GM21423 (cell line): ENCODE data around the gene SPATA20.

ENCODE experiments used
- ATAC-seq: cut with Tn5 transposase; IDR thresholded peaks from one replicate; pipeline ENCODE4 v1.9.1; 2021; ENCODE audit warnings: mild to moderate bottlenecking, moderate library complexity; ENCODE audit not compliant: unreplicated experiment

SPATA20 gene

GRCh38 chr17:50594128-50594823 is 47.3 kb downstream of the SPATA20 start:
- ATAC-seq: no peak

- no peak for ATAC-seq
These were observed 47.9 kb downstream of the SPATA20 start for GRCh38 chr17:50594892-50595291.

GRCh38 chr17:50596191-50597037 is 49.4 kb downstream of the SPATA20 start:
- no peak for ATAC-seq

GRCh38 chr17:50598487-50598886 is 51.5 kb downstream of the SPATA20 start:
- ATAC-seq: no peak

- ATAC-seq: no peak
These were observed 52.6 kb downstream of the SPATA20 start for GRCh38 chr17:50599606-50600005.

- no peak for ATAC-seq
These were observed 54.9 kb downstream of the SPATA20 start for GRCh38 chr17:50601823-50602375.

GRCh38 chr17:50602836-50603235 is 55.9 kb downstream of the SPATA20 start:
- ATAC-seq: no peak

GRCh38 chr17:50603340-50603739 is 56.4 kb downstream of the SPATA20 start:
- no peak for ATAC-seq

- ATAC-seq: no peak
These were observed 57.5 kb downstream of the SPATA20 start for GRCh38 chr17:50604513-50604912.

GRCh38 chr17:50605429-50605828 is 58.5 kb downstream of the SPATA20 start:
- no peak for ATAC-seq
